NB4 (cell line): ENCODE data around the gene CFAP299.

ENCODE experiments used
- DNase-seq: peaks from one replicate; pipeline ENCODE4 v3.0.0; 2010; ENCODE audit warnings: low read depth
- H3K4me3 ChIP-seq: one replicate; pipeline ENCODE4 v1.5.1; 2011; ENCODE audit warnings: mild to moderate bottlenecking, low read depth, low read length, moderate library complexity
- MYC ChIP-seq: IDR thresholded peaks from 2 replicates; pipeline ENCODE4 v1.6.1; 2011; ENCODE audit warnings: low read depth, low read length
- POLR2A ChIP-seq: IDR thresholded peaks from 2 replicates; pipeline ENCODE4 v1.6.1; 2011; ENCODE audit warnings: mild to moderate bottlenecking; ENCODE audit not compliant: insufficient read length; ENCODE audit errors: extremely low read depth
- TF ChIP-seq, protein P1 (sequence below): IDR thresholded peaks from one replicate; pipeline ENCODE4 v1.5.1; 2012; ENCODE audit warnings: low read depth, low read length
- TF ChIP-seq, protein P2 (sequence below): IDR thresholded peaks from 2 replicates; pipeline ENCODE4 v1.6.1; 2011; ENCODE audit warnings: low read depth, low read length

The CFAP299 gene

DNA sequence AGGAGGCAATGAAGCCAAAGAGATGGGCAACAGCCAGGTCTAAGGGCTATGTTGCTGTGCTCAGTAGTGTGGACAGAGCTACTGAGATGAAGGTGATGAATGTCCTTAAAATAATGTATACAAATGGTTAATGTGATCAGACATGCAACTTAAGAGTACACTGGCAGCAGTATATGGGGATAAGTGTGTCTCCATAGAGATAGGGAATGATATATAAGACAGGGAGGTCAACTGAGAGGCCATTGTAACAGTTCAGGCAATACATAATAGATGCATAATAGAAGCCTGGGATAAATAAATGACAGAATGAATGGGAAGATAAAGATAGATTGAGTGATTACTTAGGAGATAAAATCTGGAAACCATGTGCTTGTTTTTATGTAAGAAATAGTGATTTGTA, 250.0 kb downstream of the CFAP299 start:
- no peak overlapping the region for H3K4me3 ChIP-seq
- DNase-seq: no peak
- no peak for TF ChIP-seq MYC
- no peak for TF ChIP-seq POLR2A
- TF ChIP-seq, protein P1, sequence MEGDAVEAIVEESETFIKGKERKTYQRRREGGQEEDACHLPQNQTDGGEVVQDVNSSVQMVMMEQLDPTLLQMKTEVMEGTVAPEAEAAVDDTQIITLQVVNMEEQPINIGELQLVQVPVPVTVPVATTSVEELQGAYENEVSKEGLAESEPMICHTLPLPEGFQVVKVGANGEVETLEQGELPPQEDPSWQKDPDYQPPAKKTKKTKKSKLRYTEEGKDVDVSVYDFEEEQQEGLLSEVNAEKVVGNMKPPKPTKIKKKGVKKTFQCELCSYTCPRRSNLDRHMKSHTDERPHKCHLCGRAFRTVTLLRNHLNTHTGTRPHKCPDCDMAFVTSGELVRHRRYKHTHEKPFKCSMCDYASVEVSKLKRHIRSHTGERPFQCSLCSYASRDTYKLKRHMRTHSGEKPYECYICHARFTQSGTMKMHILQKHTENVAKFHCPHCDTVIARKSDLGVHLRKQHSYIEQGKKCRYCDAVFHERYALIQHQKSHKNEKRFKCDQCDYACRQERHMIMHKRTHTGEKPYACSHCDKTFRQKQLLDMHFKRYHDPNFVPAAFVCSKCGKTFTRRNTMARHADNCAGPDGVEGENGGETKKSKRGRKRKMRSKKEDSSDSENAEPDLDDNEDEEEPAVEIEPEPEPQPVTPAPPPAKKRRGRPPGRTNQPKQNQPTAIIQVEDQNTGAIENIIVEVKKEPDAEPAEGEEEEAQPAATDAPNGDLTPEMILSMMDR: no peak
- TF ChIP-seq, protein P2, sequence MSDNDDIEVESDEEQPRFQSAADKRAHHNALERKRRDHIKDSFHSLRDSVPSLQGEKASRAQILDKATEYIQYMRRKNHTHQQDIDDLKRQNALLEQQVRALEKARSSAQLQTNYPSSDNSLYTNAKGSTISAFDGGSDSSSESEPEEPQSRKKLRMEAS: no peak

DNA sequence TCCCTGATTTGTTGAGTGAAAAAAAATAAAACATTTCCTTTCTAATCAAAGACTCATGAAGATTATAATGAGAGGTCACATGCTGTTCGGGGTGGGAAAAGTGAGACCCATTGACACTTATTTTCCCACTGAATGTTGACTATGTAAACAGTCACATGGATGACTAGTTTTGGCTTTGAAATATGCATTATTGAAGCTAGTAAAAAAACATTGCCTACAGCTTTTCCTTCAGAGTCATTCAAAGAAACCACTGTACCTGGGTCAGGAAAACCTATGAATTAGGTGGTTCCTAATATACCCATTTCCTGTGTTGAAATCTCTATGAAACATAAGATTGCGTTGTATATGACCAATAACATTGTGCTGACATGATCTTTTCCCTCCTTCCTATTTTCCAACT, 251.2 kb downstream of the CFAP299 start:
- no peak for TF ChIP-seq POLR2A
- TF ChIP-seq, protein P1: no peak
- TF ChIP-seq MYC: no peak
- TF ChIP-seq, protein P2: no peak
- DNase-seq: no peak
- no peak overlapping the region for H3K4me3 ChIP-seq

DNA sequence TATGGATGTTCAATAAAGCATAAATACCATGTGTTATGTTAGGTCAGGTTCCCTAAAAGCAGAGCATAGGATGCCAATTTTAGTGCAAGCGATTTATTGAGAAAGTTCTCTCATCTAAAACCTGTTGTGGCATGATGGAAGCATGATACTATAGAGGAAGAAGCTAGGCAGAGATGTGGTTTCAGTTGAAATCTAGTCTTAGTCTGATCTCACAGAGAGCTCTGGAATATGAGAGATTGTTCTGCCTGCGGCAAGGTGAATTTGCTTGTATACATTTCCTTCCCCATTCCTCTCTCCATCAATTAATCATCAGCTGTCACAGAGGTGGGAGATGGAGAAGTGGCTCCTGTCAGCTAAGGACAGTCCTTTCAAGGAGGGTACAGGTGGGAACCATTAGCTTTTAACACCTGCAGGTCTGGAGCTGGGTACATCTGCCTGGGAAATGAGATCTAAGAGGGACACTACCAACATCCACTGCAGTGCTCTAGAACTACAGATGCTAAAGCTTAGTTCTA, 252.4 kb downstream of the CFAP299 start:
- TF ChIP-seq, protein P2: no peak
- TF ChIP-seq, protein P1: no peak
- TF ChIP-seq MYC (no peak), POLR2A (no peak)
- DNase-seq: no peak
- no peak overlapping the region for H3K4me3 ChIP-seq

GRCh38 chr4:80592950-80593349, 257.4 kb downstream of the CFAP299 start:
- H3K4me3 ChIP-seq: no peak overlapping the region
- peak; percentile 4 for DNase-seq
- TF ChIP-seq, protein P1: peak; percentile 4
- no peak for TF ChIP-seq POLR2A

DNA sequence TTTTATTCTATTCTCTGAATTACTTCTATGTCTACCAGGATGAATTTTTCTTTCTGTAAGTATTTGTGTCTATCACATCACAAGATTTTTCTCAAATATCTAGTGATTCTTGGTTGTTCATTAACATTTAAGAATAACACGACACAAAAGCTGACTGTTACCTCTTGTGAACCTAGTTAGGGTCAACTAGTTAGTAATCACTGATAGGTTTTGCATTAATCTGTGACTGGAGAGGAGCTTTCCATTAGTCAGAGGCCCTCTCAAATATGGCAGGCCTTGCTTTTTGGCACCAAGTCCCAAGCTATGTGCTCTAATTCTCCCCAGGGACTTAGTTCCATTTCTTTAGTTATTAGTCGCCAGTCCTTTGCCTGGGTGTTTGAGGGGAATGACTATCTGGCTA, 259.2 kb downstream of the CFAP299 start:
- no peak overlapping the region for H3K4me3 ChIP-seq
- TF ChIP-seq MYC: no peak
- TF ChIP-seq, protein P1: no peak
- TF ChIP-seq, protein P2: no peak
- no peak for TF ChIP-seq POLR2A
- no peak for DNase-seq
